Measurements from ENCODE around the gene HRAS.
A peak's percentile ranks its signal among the peaks of the same experiment; 100 is the strongest.

HRAS gene

DNA sequence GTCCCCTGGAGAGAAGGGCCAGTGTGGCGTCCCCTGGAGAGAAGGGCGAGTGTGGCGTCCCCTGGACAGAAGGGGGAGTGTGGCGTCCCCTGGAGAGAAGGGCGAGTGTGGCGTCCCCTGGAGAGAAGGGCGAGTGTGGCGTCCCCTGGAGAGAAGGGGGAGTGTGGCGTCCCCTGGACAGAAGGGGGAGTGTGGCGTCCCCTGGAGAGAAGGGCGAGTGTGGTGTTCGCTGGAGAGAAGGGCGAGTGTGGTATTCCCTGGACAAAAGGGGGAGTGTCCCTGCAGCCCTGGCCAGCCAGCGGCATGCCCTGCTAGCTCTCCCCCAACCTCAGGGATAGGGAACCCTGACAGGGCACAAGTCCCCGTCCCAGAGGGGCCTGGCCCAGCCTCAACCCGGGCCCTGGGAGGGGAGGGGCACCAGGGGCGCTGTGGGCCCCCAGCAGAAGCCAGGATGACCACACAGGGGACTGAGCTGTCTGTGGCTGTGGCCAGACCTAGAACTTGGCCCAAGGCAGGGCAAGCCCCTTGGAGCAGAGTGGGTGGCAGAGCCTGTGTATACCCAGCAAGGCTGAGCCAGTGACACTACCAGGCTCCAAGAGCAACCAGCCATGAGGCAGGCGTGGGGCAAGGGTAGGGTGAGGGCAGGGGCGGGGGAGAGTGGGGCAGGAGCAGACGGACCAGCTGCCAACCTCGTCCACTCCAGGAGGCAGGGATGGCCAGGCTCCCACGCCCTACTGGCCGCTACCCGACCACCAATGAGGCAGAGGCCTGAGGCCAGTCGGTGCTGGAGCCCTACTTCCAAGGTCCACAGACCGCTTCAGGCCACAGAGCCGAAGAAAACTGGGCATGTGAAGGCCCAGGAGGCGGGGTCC, 4.2 kb downstream of the HRAS start:
- ChIA-PET CTCF (no interaction called here), POLR2A (no interaction called here)
- no peak for DNase-seq (ENCODE audit: extremely low spot score)
- TF ChIP-seq FOXK2 (IDR thresholded peaks at IDR 0.05) (no peak), L3MBTL2 (conservative IDR thresholded peaks at IDR 0.05) (no peak), LEF1 (IDR thresholded peaks at IDR 0.05; ENCODE audit: borderline replicate concordance) (no peak), ELF4 (IDR thresholded peaks at IDR 0.05) (no peak), SP1 (IDR thresholded peaks at IDR 0.05) (no peak), TARDBP (IDR thresholded peaks at IDR 0.05) (no peak), FOXM1 (IDR thresholded peaks at IDR 0.05; ENCODE audit: borderline replicate concordance) (no peak), HDGF (IDR thresholded peaks at IDR 0.05; ENCODE audit: borderline replicate concordance) (no peak), FOXA1 (IDR thresholded peaks at IDR 0.05) (no peak), BHLHE40 (IDR thresholded peaks at IDR 0.05; ENCODE audit: borderline replicate concordance) (no peak), SUZ12 (IDR thresholded peaks at IDR 0.05) (no peak), CTBP1 (IDR thresholded peaks at IDR 0.05; ENCODE audit: borderline replicate concordance) (no peak), NFRKB (IDR thresholded peaks at IDR 0.05) (no peak), ARNT (IDR thresholded peaks at IDR 0.05) (no peak), ZNF384 (IDR thresholded peaks at IDR 0.05) (no peak)
- TF ChIP-seq, protein P1, sequence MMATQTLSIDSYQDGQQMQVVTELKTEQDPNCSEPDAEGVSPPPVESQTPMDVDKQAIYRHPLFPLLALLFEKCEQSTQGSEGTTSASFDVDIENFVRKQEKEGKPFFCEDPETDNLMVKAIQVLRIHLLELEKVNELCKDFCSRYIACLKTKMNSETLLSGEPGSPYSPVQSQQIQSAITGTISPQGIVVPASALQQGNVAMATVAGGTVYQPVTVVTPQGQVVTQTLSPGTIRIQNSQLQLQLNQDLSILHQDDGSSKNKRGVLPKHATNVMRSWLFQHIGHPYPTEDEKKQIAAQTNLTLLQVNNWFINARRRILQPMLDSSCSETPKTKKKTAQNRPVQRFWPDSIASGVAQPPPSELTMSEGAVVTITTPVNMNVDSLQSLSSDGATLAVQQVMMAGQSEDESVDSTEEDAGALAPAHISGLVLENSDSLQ (IDR thresholded peaks at IDR 0.05): no peak

DNA sequence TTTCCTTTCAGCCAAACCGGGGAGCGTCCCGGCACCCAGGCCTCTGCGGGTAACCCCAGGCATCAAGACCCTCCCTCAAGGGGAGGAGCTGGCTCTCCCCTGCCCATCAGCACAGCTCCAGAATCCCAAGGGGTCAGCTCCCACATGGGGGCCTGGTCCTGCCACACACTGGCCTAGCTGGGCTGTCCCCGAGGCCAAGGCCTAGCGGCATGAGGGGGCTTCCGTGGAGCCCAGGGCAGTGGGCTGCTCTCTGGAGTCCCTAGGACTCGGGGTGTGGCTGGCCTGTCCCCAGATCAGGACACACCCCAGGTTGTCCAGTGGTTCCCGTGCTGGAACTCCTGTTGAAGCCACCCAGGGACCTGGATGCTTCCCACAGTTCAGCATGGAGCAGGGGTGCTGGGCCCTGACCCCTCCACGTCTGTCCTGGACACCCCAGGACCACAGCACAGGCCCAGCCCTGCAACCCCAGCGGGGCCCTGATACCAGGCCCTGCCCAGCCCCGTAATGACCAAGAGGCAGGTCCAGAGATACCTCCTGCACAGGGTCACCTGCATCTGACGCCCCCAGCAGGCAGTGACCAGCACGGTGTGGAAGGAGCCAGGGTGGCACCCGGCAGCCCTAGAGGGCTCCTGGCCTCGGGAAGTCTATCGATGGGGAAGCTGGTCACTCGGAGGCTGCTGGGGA, 5.5 kb downstream of the HRAS start:
- ChIA-PET CTCF (no interaction called here), POLR2A (no interaction called here)
- DNase-seq (ENCODE audit: extremely low spot score): no peak
- TF ChIP-seq FOXA1 (IDR thresholded peaks at IDR 0.05) (no peak), CTBP1 (IDR thresholded peaks at IDR 0.05; ENCODE audit: borderline replicate concordance) (no peak), BHLHE40 (IDR thresholded peaks at IDR 0.05; ENCODE audit: borderline replicate concordance) (no peak), FOXM1 (IDR thresholded peaks at IDR 0.05; ENCODE audit: borderline replicate concordance) (no peak), SP1 (IDR thresholded peaks at IDR 0.05) (no peak), SUZ12 (IDR thresholded peaks at IDR 0.05) (no peak), FOXK2 (IDR thresholded peaks at IDR 0.05) (no peak), LEF1 (IDR thresholded peaks at IDR 0.05; ENCODE audit: borderline replicate concordance) (no peak), TARDBP (IDR thresholded peaks at IDR 0.05) (no peak), ARNT (IDR thresholded peaks at IDR 0.05) (no peak), NFRKB (IDR thresholded peaks at IDR 0.05) (no peak), ELF4 (IDR thresholded peaks at IDR 0.05) (no peak), L3MBTL2 (conservative IDR thresholded peaks at IDR 0.05) (no peak), HDGF (IDR thresholded peaks at IDR 0.05; ENCODE audit: borderline replicate concordance) (no peak), ZNF384 (IDR thresholded peaks at IDR 0.05) (no peak)
- TF ChIP-seq, protein P1 (IDR thresholded peaks at IDR 0.05): no peak

DNA sequence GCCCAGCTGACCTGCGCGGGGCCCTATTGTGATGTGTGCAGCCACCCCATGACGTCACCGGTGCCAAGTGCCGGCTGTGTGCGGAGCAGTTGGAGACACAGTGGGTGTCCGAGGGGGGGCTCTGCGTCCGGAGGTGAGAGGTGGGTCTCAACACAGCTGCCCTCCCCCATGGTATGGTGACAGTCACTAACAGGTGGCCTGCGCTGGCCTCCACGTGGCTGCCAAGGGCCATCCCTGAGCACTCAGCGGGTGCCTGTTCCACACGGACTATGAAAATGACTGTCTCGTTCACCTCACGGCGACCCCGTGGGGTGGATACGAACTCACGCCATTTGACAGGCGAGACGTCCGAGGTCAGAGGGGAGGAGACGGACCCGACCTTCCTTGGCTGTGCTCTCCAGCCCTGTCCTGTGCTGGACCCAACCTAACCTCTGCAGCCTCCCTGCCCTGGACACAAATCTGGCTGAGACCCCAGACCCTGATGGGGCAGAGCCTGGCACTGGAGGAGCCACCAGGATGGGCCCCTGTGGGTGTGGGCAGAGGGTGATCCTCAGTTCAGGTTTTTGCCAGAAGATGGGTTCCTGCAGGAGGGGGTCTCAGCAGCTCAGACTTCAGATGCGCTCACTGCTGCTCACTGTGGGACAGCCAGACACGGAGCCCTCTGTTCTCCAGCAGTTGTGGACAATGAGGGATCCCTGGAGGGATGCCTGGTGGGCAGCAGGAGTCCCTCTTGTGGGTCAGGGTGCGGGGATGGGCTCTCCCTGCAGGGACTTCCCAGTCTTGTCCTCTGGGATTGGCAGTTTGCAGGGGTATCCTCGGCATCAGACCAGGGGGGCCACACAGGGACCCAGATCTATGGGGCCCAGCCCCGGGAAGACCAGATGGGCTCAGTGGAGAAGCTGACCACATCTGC, 6.3 kb downstream of the HRAS start:
- ChIA-PET POLR2A (no interaction called here), CTCF (no interaction called here)
- TF ChIP-seq NFRKB (IDR thresholded peaks at IDR 0.05): no peak
- TF ChIP-seq FOXM1 (IDR thresholded peaks at IDR 0.05; ENCODE audit: borderline replicate concordance): no peak
- DNase-seq (ENCODE audit: extremely low spot score): no peak

DNA sequence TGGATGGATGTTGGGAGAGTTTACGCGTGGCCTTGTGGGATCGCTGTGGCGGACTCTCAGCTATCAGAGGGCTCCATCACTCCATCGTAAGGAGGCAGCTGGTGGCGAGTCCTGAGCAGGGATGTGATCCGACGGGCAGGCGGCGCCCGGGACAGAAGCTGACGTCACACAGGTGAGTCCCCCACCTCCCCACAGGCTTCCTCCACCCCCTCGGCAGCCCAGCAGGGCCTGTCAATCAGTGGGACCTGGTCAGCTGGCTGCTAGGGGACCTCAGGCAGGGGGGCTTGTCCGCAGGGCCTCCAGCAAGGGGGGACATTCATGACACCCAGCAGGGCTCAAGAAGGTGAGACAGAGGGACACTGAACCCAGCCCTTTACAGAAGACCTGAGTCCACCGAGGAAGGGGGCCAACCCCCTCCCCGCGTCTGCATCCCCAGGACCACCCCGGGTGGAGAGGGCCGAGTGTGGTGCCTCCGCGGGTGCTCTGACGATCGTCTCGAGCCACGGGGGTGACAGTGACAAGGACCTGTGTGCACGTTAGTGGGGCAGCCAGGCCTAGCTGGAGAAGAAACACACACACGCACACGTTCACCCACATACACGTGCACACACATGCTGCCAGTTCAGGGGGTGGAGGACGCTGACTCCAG, 7.1 kb downstream of the HRAS start:
- no peak for DNase-seq (ENCODE audit: extremely low spot score)
- ChIA-PET CTCF (no interaction called here), POLR2A (no interaction called here)
- TF ChIP-seq NFRKB (IDR thresholded peaks at IDR 0.05): no peak
- TF ChIP-seq, protein P1 (IDR thresholded peaks at IDR 0.05): peak; percentile 20; the same call in 1 of the 2 replicates

DNA sequence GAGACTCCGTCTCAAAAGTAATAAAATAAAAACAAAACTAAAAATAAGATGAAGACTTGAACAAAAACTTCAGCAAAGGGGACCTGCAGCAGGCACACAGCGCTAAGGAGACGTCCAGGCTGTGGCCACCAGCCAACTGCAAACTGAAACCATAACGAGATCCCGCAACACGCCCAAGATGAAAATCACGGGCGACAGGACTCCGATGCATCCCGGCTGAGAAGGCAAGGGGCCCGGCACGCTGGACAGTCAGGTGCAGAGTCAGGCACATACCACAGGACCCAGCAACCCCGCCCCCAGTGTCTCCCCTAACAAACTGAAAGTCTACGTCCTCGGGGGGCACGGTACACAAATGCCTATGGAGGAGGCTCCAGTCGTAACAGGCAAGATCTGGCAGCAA, 9.2 kb downstream of the HRAS start:
- ChIA-PET CTCF (no interaction called here), POLR2A (no interaction called here)
- TF ChIP-seq FOXA1 (IDR thresholded peaks at IDR 0.05): no peak
- TF ChIP-seq FOXM1 (IDR thresholded peaks at IDR 0.05; ENCODE audit: borderline replicate concordance): no peak
- TF ChIP-seq TARDBP (IDR thresholded peaks at IDR 0.05): no peak
- no peak for TF ChIP-seq SP1 (IDR thresholded peaks at IDR 0.05)
- no peak for TF ChIP-seq NFRKB (IDR thresholded peaks at IDR 0.05)
- no peak for TF ChIP-seq L3MBTL2 (conservative IDR thresholded peaks at IDR 0.05)
- TF ChIP-seq BHLHE40 (IDR thresholded peaks at IDR 0.05; ENCODE audit: borderline replicate concordance): no peak
- TF ChIP-seq ARNT (IDR thresholded peaks at IDR 0.05): no peak
- no peak for TF ChIP-seq FOXK2 (IDR thresholded peaks at IDR 0.05)
- no peak for TF ChIP-seq CTBP1 (IDR thresholded peaks at IDR 0.05; ENCODE audit: borderline replicate concordance)
- no peak for TF ChIP-seq ZNF384 (IDR thresholded peaks at IDR 0.05)
- no peak for TF ChIP-seq LEF1 (IDR thresholded peaks at IDR 0.05; ENCODE audit: borderline replicate concordance)
- no peak for TF ChIP-seq ELF4 (IDR thresholded peaks at IDR 0.05)
- TF ChIP-seq SUZ12 (IDR thresholded peaks at IDR 0.05): no peak
- TF ChIP-seq, protein P1 (IDR thresholded peaks at IDR 0.05): no peak
- no peak for DNase-seq (ENCODE audit: extremely low spot score)

All from HEK293T (cell line).